SJSA1 (cell line): ENCODE data around the gene STAM. TPM values are rescaled to one million over a fixed set of nuclear protein-coding genes. Genes with fewer than 3 reads are reported as not detected.
"Not testable (repeated sequence)": the region's sequence is repeated elsewhere in the genome, so short reads cannot be mapped to it uniquely, and the experiment has no call there.

Experiments
- DNase-seq, 2 experiments: peaks; one replicate each; pipeline ENCODE4 v3.0.0-alpha.2; 2015 to 2020; ENCODE audit warnings: low spot score in 2 of 2, low read depth in 1 of 2
- H3K27ac ChIP-seq: fragments of 250-450 bp; sonication (Bioruptor Pico); 2 replicates; pipeline ENCODE4 v1.5.1; 2020; ENCODE audit warnings: mild to moderate bottlenecking, moderate library complexity
- H3K27me3 ChIP-seq: fragments of 250-450 bp; sonication (Bioruptor Pico); replicated peaks from 2 replicates; pipeline ENCODE4 v1.5.1; 2020; ENCODE audit warnings: mild to moderate bottlenecking, moderate library complexity
- H3K36me3 ChIP-seq: fragments of 250-450 bp; sonication (Bioruptor Pico); 2 replicates; pipeline ENCODE4 v1.5.1; 2020; ENCODE audit warnings: mild to moderate bottlenecking
- H3K4me1 ChIP-seq: fragments of 250-450 bp; sonication (Bioruptor Pico); replicated peaks from 2 replicates; pipeline ENCODE4 v1.6.1; 2021; ENCODE audit warnings: mild to moderate bottlenecking
- H3K4me3 ChIP-seq: fragments of 250-450 bp; sonication (Bioruptor Pico); 2 replicates; pipeline ENCODE4 v1.5.1; 2020; ENCODE audit warnings: mild to moderate bottlenecking
- H3K9me3 ChIP-seq: fragments of 250-450 bp; sonication (Bioruptor Pico); replicated peaks from 2 replicates; pipeline ENCODE4 v1.5.1; 2020; ENCODE audit warnings: mild to moderate bottlenecking
- total RNA-seq: library from RNA; depleted of rRNA; stranded (reverse); fragments of >200 nt; shearing (Covaris generic); gene quantifications from 2 replicates; pipeline ENCODE4 v1.2.3, GENCODE V29; 2014

Gene STAM
- total RNA-seq, 1 experiment from 2014 or later = 33.8 TPM

DNA sequence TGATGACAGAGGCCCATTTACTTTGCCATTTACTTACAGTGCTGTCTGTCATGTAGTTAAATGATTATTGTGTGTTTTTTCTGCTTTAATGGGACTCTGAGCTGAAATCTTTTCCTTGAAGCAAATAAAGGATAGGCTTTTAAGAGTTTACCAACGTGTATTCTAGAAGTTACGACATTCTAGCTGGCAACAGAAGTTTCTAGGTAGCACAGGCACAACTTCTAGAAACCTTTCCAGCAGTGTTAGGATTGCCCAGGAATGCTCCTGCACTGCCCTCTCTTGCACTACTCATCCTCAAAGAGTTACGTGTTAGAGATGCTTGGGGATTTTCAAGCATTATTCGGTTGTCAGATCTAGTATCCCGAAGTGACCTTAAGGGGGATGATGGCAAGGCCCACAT lies 65.5 kb downstream of the STAM start:
- no peaks in the 10 kb centered on the region for H3K4me1 ChIP-seq
- DNase-seq = no peak
- peaks cover 56% of the 10 kb centered on the region for H3K36me3 ChIP-seq
- no peak overlapping the region for H3K27ac ChIP-seq
- no peaks in the 10 kb centered on the region for H3K27me3 ChIP-seq
- no peaks in the 10 kb centered on the region for H3K9me3 ChIP-seq
- no peak overlapping the region for H3K4me3 ChIP-seq

DNA sequence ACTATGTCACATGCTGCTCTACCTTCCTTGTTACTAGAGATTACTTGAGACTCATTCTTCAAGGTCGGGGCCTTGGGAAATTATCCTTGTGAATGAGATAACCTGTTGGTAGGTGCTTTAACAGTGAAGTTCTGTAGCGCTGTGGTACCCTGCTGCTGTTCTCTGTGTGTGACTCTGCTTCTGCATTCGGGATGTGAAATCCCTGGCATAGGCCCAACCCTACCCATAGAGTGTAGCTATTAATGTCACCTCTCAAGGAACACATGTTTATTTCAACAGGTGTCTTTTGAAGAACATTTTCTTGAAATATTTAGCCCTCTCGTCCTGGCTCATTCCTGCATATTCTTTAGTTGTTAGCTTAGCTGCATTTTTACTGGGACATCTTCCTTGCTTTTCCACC lies 66.2 kb downstream of the STAM start:
- Histone ChIP-seq H3K36me3 (peaks cover 58% of the 10 kb centered on the region), H3K27ac (no peak overlapping the region), H3K27me3 (no peaks in the 10 kb centered on the region), H3K4me3 (no peak overlapping the region), H3K4me1 (no peaks in the 10 kb centered on the region), H3K9me3 (no peaks in the 10 kb centered on the region)
- DNase-seq = no peak

DNA sequence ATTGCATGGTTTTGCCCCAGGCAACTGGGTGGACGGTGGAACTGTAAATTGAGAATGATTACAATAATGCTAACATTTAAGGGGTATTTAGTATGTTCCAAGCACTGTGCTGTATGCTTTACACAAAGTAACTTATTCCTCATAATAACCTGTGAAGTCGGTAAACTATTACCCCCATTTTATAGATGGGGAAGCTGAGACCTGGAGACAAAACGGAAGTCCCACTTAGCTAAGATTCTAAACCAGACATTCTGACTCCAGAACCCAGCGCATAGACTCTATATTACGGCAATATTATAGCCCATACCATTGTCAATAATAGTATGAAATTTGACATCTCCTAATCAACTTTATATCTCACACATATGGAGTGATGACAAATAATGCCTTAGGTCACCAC lies 68.1 kb downstream of the STAM start:
- no peaks in the 10 kb centered on the region for H3K4me1 ChIP-seq
- no peak for DNase-seq
- H3K27me3 ChIP-seq = no peaks in the 10 kb centered on the region
- peaks cover 48% of the 10 kb centered on the region for H3K36me3 ChIP-seq
- H3K27ac ChIP-seq = no peak overlapping the region
- H3K4me3 ChIP-seq = no peak overlapping the region
- no peaks in the 10 kb centered on the region for H3K9me3 ChIP-seq

DNA sequence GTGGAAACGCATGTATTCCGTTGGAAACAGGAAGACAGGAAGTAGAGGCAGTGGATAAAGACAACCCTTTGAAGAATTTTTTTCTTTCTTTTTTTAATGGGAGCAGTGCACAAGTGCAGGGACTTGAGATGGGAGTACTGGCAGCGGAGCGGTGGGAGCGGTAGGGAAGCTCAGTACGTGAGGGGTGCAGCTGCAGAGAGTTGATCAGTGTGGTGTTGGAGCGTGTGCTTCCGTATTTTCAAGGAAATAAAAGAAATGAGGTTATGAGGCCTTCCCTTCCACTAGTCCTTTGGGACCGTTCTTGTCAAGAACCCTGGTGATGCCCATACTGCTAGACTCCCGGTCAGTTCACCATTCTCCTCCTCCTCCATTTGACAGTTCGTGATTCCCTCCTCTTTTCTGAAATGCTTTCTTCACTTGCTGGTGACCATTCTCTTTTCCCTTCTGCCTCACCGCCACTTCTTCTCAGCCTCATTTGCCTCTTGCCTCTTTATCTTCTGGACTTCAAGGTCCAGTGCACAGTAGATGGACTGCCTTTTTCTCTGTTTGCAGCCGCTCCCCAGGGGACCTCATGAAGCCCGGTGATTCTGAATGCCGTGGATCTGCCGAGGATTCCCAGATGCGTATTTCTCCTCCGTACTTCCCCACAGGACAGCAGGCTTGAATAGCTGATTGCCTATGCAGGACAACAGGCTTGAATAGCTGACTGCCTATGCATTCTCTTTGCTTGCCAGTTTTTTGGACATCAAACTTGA lies 68.9 kb downstream of the STAM start:
- Histone ChIP-seq H3K4me1 (no peaks in the 10 kb centered on the region), H3K36me3 (peaks cover 51% of the 10 kb centered on the region), H3K9me3 (no peaks in the 10 kb centered on the region), H3K27me3 (no peaks in the 10 kb centered on the region), H3K4me3 (no peak overlapping the region), H3K27ac (no peak overlapping the region)
- DNase-seq = no peak

GRCh38 chr10:17713758-17714157 lies 69.8 kb downstream of the STAM start:
- H3K36me3 ChIP-seq = peaks cover 44% of the 10 kb centered on the region
- H3K4me3 ChIP-seq = no peak overlapping the region
- no peak for DNase-seq
- H3K27me3 ChIP-seq = no peaks in the 10 kb centered on the region
- H3K27ac ChIP-seq = no peak overlapping the region
- no peaks in the 10 kb centered on the region for H3K9me3 ChIP-seq
- no peaks in the 10 kb centered on the region for H3K4me1 ChIP-seq

GRCh38 chr10:17716161-17716560 lies 72.2 kb downstream of the STAM start:
- no peaks in the 10 kb centered on the region for H3K27me3 ChIP-seq
- no peak overlapping the region for H3K4me3 ChIP-seq
- no peak overlapping the region for H3K27ac ChIP-seq
- no peaks in the 10 kb centered on the region for H3K9me3 ChIP-seq
- H3K36me3 ChIP-seq = peaks cover 25% of the 10 kb centered on the region
- no peak for DNase-seq
- H3K4me1 ChIP-seq = no peaks in the 10 kb centered on the region

DNA sequence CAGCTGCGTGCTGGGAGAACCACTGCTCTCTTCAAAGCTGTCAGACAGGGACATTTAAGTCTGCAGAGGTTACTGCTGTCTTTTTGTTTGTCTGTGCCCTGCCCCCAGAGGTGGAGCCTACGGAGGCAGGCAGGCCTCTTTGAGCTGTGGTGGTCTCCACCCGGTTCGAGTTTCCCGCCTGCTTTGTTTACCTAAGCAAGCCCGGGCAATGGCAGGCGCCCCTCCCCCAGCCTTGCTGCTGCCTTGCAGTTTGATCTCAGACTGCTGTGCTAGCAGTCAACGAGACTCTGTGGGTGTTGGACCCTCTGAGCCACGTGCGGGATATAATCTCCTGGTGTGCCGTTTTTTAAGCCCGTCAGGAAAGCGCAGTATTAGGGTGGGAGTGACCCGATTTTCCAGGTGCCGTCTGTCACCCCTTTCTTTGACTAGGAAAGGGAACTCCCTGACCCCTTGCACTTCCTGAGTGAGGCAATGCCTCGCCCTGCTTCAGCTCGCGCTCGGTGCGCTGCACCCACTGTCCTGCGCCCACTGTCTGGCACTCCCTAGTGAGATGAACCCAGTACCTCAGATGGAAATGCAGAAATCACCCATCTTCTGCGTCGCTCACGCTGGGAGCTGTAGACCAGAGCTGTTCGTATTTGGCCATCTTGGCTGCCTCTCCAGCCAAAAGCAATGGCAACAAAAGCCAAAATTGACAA lies 78.5 kb downstream of the STAM start:
- not testable (repeated sequence) for H3K27me3 ChIP-seq, H3K4me1 ChIP-seq

GRCh38 chr10:17725703-17726102 lies 81.8 kb downstream of the STAM start:
- no peak overlapping the region for H3K27ac ChIP-seq
- no peaks in the 10 kb centered on the region for H3K9me3 ChIP-seq
- H3K4me1 ChIP-seq = no peaks in the 10 kb centered on the region
- H3K4me3 ChIP-seq = no peak overlapping the region
- H3K36me3 ChIP-seq = no peaks in the 10 kb centered on the region
- no peak for DNase-seq
- no peaks in the 10 kb centered on the region for H3K27me3 ChIP-seq

More for the DNA sequence above, 78.5 kb downstream of the STAM start:
- not testable (repeated sequence) for H3K36me3 ChIP-seq, DNase-seq, H3K27ac ChIP-seq, H3K4me3 ChIP-seq, H3K9me3 ChIP-seq

DNA sequence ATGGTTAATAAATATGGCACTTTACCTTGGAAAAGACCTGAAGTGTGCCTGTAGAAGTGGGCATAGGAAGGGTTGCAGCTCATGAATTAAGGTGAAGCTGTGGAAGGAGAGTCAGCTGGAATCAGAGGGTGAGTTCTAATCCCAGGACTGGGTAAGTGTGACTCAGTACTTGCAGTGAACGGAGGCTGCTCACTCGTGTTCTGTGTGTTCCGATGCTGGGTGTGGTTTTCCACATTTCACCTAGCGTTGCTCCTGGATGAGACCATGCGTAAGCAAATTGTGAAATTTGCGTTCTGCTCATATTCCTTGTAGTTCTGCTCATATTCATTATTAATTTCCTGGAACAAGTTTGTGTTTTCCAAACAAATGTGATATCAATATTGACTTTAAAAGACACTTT lies 85.7 kb downstream of the STAM start:
- Histone ChIP-seq H3K27ac (no peak overlapping the region), H3K4me1 (no peaks in the 10 kb centered on the region), H3K9me3 (no peaks in the 10 kb centered on the region), H3K36me3 (no peaks in the 10 kb centered on the region), H3K4me3 (no peak overlapping the region), H3K27me3 (no peaks in the 10 kb centered on the region)
- no peak for DNase-seq

GRCh38 chr10:17730667-17731066 lies 86.7 kb downstream of the STAM start:
- no peak for DNase-seq
- H3K36me3 ChIP-seq = no peaks in the 10 kb centered on the region
- no peak overlapping the region for H3K27ac ChIP-seq
- H3K9me3 ChIP-seq = no peaks in the 10 kb centered on the region
- no peaks in the 10 kb centered on the region for H3K4me1 ChIP-seq
- H3K4me3 ChIP-seq = no peak overlapping the region
- H3K27me3 ChIP-seq = no peaks in the 10 kb centered on the region

- Histone ChIP-seq H3K9me3 (no peaks in the 10 kb centered on the region), H3K4me1 (no peaks in the 10 kb centered on the region), H3K27me3 (no peaks in the 10 kb centered on the region), H3K4me3 (no peak overlapping the region), H3K36me3 (no peaks in the 10 kb centered on the region), H3K27ac (no peak overlapping the region)
- DNase-seq = no peak
These were observed 87.5 kb downstream of the STAM start for GRCh38 chr10:17731331-17732020.

DNA sequence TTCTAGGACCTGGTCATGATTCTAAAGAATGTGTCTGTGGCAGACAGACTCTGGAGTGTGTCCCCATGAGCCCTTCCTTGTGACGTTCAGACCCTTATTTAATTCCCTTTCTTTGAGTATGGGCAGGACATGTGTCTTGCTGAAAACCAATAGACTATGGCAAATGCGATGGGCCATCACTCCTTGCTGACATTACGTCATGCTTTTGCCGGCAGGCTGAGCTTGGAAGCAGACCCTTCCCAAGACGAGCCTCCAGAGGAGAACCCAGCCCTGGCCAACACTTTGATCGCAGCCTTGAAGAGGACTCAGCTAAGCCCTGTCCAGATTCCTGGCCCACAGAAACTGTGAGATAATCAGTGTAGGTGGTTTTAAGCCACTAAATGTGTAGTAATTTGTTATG lies 89.7 kb downstream of the STAM start:
- no peak for DNase-seq
- Histone ChIP-seq H3K27ac (no peak overlapping the region), H3K4me1 (0 out of 2 replicates have a peak, but pooled peaks cover 5% of the 10 kb centered on the region), H3K9me3 (no peaks in the 10 kb centered on the region), H3K36me3 (no peaks in the 10 kb centered on the region), H3K27me3 (no peaks in the 10 kb centered on the region), H3K4me3 (no peak overlapping the region)

- no peaks in the 10 kb centered on the region for H3K9me3 ChIP-seq
- H3K4me1 ChIP-seq = 0 out of 2 replicates have a peak, but pooled peaks cover 5% of the 10 kb centered on the region
- H3K27ac ChIP-seq = no peak overlapping the region
- DNase-seq = no peak
- no peak overlapping the region for H3K4me3 ChIP-seq
- H3K27me3 ChIP-seq = no peaks in the 10 kb centered on the region
- H3K36me3 ChIP-seq = no peaks in the 10 kb centered on the region
These were observed 90.6 kb downstream of the STAM start for GRCh38 chr10:17734432-17735080.
